SU-DHL-6 (cell line): Measurements from ENCODE around the gene ABR.

Experiments
- CTCF ChIP-seq: fragments of 200-600 bp; sonication (generic); IDR thresholded peaks from one replicate; pipeline ENCODE4 v1.5.1; 2017; ENCODE audit warnings: antibody characterized with exemption, mild to moderate bottlenecking, low read length, moderate library complexity; ENCODE audit not compliant: insufficient read depth, poor library complexity, severe bottlenecking
- EZH2phosphoT487 ChIP-seq: fragments of 200-600 bp; sonication (generic), shearing (Covaris generic); conservative IDR thresholded peaks from 2 replicates; pipeline ENCODE4 v1.6.1; 2018; ENCODE audit warnings: mild to moderate bottlenecking, antibody characterized with exemption, low read length, moderate library complexity, mixed read lengths

- TF ChIP-seq CTCF (no peak), EZH2phosphoT487 (no peak)
Observed at GRCh38 chr17:1025733-1026598, 153.8 kb downstream of the ABR start.
